Skeletal muscle tissue (tissue), 4 donors: ENCODE data around the gene SLC16A1. TPM values are rescaled to one million over a fixed set of nuclear protein-coding genes. Genes with fewer than 3 reads are reported as not detected.

Experiments
- H3K27ac ChIP-seq: one replicate; pipeline ENCODE4 v1.7.0; 2013; ENCODE audit warnings: mild to moderate bottlenecking, low read depth, low read length, inconsistent platforms
- H3K27me3 ChIP-seq, 3 donors: one replicate each; pipeline ENCODE4 v1.7.0; 2013; ENCODE audit warnings: low read length in 3 of 3; ENCODE audit not compliant: control insufficient read depth in 3 of 3, insufficient read depth in 3 of 3
- H3K36me3 ChIP-seq, 3 donors: one replicate each; pipeline ENCODE4 v1.7.0; 2013; ENCODE audit warnings: low read length in 3 of 3; ENCODE audit not compliant: control insufficient read depth in 3 of 3, insufficient read depth in 3 of 3
- H3K4me1 ChIP-seq, 3 donors: one replicate each; pipeline ENCODE4 v1.7.0; 2013; ENCODE audit warnings: low read length in 3 of 3, mild to moderate bottlenecking in 3 of 3; ENCODE audit not compliant: control insufficient read depth in 3 of 3, insufficient read depth in 3 of 3
- H3K4me3 ChIP-seq, 3 donors: one replicate each; pipeline ENCODE4 v1.7.0; 2013; ENCODE audit warnings: low read length in 3 of 3
- H3K9ac ChIP-seq, 3 donors: one replicate each; pipeline ENCODE4 v1.7.0; 2013; ENCODE audit warnings: low read length in 3 of 3, mild to moderate bottlenecking in 3 of 3, moderate library complexity in 2 of 3, low read depth in 1 of 3
- H3K9me3 ChIP-seq, 3 donors: one replicate each; pipeline ENCODE4 v1.7.0; 2013; ENCODE audit warnings: low read length in 3 of 3; ENCODE audit not compliant: control insufficient read depth in 3 of 3
- total RNA-seq: library from RNA; depleted of rRNA; stranded (reverse); fragments of >200 nt; gene quantifications from one replicate; pipeline ENCODE4 v1.2.3, GENCODE V29; 2014
- donor health status: Osteomylitis.

The SLC16A1 gene
- total RNA-seq, 1 donor from 2014 or later = 40.2 TPM

DNA sequence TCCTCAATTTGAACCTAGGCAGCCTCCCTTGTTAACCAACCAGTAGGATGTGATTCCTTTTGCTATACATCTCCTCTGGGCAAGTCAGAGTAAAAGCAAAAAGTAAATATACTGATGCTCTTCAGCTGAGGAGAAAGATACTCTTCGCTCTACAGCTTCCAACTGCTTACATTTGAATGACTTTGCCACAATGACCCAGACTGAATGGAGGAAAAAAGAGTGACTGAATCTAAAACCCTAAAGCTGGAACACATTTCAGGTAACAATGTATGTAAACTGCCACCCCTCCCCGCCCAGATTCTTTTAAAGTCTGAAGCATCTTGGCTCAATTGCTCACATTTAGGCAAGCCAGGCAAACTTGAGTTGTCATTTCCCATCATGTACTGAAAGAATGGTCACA, 46.1 kb downstream of the SLC16A1 start:
- Histone ChIP-seq H3K9ac (no peak overlapping the region), H3K4me3 (no peak overlapping the region), H3K27ac (no peak overlapping the region), H3K36me3 (peaks cover 0 to 8% (median 7%) of the 10 kb centered on the region in 3 donors), H3K9me3 (no peaks in the 10 kb centered on the region), H3K4me1 (peaks cover 0 to 4% (median 0%) of the 10 kb centered on the region in 3 donors), H3K27me3 (no peaks in the 10 kb centered on the region)

GRCh38 chr1:112906150-112906698, 49.8 kb downstream of the SLC16A1 start:
- Histone ChIP-seq H3K9me3 (no peaks in the 10 kb centered on the region), H3K27ac (no peak overlapping the region), H3K4me1 (peaks cover 0 to 4% (median 0%) of the 10 kb centered on the region in 3 donors), H3K27me3 (no peaks in the 10 kb centered on the region), H3K4me3 (no peak overlapping the region), H3K9ac (no peak overlapping the region), H3K36me3 (peaks cover 0 to 4% (median 0%) of the 10 kb centered on the region in 3 donors)

DNA sequence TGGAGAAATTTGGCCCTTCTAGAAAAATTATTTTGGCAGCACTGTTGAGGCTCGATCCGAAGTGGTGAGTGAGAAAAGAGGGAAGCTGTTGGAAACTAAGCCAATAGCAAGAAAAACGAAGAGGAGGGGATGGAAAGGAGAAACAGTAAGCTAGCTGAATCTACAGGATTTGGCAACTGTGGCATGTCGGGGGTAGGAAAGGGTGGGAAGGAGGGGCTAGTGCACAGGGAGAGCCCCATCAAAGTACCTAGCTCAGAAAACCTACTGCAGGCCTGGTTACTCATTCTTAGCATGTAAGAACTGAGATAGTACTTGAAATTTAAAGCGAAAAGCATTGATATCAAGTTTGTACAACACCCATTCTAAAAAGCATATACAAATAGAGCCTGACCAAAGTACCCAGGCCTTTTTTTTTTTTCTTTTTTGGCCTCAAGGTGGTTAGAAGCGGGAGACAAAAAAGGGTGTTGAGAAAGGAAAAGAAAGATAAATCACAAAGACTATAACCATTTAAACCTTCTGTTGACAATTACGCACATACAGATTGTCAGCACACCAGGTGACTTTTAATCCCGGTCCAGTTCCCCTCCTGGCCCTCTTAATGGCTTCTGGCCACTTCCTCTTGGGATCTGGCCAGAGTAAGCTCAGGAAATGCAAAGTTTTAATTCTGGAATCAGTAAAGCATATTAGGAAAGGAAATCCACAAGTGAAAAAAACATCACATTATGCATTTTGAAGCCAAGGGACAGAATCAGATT, 50.4 kb downstream of the SLC16A1 start:
- Histone ChIP-seq H3K36me3 (peaks cover 0 to 4% (median 0%) of the 10 kb centered on the region in 3 donors), H3K4me3 (no peak overlapping the region), H3K4me1 (peaks cover 0 to 4% (median 0%) of the 10 kb centered on the region in 3 donors), H3K9ac (no peak overlapping the region), H3K27ac (no peak overlapping the region), H3K9me3 (no peaks in the 10 kb centered on the region), H3K27me3 (no peaks in the 10 kb centered on the region)

- H3K4me1 ChIP-seq = peaks cover 0 to 4% (median 0%) of the 10 kb centered on the region in 3 donors
- no peak overlapping the region for H3K4me3 ChIP-seq
- H3K36me3 ChIP-seq = no peaks in the 10 kb centered on the region
- no peak overlapping the region for H3K27ac ChIP-seq
- H3K9me3 ChIP-seq = no peaks in the 10 kb centered on the region
- H3K27me3 ChIP-seq = no peaks in the 10 kb centered on the region
- no peak overlapping the region for H3K9ac ChIP-seq
Measured at GRCh38 chr1:112904831-112905261, 51.1 kb downstream of the SLC16A1 start.

DNA sequence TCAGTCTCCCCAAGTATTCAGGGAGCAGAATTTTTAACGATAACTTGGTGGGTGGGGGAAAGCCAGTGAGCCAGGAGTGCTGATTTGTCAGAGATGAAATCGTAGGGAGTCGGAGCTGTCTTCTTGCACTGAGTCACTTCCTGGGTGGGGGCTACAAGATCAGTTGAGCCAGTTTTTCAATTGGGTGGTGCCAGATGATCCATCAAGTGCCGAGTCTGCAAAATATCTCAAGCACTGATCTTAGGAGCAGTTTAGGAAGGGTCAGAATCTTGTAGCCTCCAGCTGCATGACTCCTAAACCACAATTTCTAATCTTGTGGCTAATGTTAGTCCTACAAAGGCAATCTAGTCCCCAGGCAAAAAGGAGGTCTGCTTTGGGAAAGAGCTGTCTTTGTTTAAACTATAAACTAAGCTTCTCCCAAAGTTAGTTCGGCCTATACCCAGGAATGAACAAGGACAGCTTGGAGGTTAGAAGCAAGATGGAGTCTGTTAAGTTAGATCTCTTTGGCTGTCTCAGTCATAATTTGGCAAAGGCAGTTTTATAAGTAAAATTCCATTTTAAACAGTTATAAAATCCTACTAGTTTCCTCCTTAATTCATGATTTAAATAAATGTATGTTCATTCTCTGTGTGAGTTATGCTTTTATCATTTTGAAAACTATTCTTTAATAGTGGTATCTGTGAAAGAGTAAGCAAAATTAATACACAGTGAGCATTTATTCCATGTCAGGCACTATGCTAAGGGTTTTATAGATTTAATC, 51.7 kb downstream of the SLC16A1 start:
- no peak overlapping the region for H3K9ac ChIP-seq
- no peaks in the 10 kb centered on the region for H3K9me3 ChIP-seq
- H3K27me3 ChIP-seq = no peaks in the 10 kb centered on the region
- H3K36me3 ChIP-seq = no peaks in the 10 kb centered on the region
- no peak overlapping the region for H3K4me3 ChIP-seq
- H3K4me1 ChIP-seq = peaks cover 0 to 4% (median 0%) of the 10 kb centered on the region in 3 donors
- H3K27ac ChIP-seq = no peak overlapping the region

GRCh38 chr1:112902221-112902620, 53.8 kb downstream of the SLC16A1 start:
- Histone ChIP-seq H3K27ac (no peak overlapping the region), H3K4me3 (no peak overlapping the region), H3K9me3 (no peaks in the 10 kb centered on the region)

DNA sequence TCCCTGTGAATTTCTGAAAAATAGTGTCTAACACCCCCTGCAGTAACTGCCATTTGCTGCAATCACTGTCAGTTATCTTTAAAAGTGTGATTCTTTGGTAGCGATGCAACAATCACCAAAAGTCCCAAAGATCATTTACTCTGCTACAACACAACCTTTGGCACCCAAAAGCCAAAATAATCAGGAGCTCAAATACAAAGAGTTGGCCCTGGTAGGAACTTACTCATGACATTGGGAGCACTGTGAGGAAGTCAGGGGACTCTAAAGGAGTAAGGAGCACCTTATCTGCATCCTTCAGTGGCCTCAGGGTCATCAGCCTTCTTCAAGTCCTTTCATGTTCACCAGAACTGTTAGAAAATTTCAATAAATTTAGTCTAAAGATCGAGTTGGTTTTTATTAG, 54.6 kb downstream of the SLC16A1 start:
- Histone ChIP-seq H3K4me3 (no peak overlapping the region), H3K36me3 (no peaks in the 10 kb centered on the region), H3K4me1 (peaks cover 0 to 4% (median 0%) of the 10 kb centered on the region in 3 donors), H3K9ac (no peak overlapping the region), H3K27ac (no peak overlapping the region), H3K9me3 (peaks cover 0 to under 1% (median 0%) of the 10 kb centered on the region in 3 donors), H3K27me3 (no peaks in the 10 kb centered on the region)

More at GRCh38 chr1:112902221-112902620, 53.8 kb downstream of the SLC16A1 start:
- Histone ChIP-seq H3K27me3 (no peaks in the 10 kb centered on the region), H3K36me3 (no peaks in the 10 kb centered on the region), H3K4me1 (peaks cover 0 to 4% (median 0%) of the 10 kb centered on the region in 3 donors), H3K9ac (no peak overlapping the region)

GRCh38 chr1:112896783-112897182, 59.2 kb downstream of the SLC16A1 start:
- no peaks in the 10 kb centered on the region for H3K4me1 ChIP-seq
- no peak overlapping the region for H3K27ac ChIP-seq
- H3K36me3 ChIP-seq = no peaks in the 10 kb centered on the region
- H3K4me3 ChIP-seq = no peak overlapping the region
- peaks cover 0 to 3% (median 0%) of the 10 kb centered on the region in 3 donors for H3K9me3 ChIP-seq
- no peaks in the 10 kb centered on the region for H3K27me3 ChIP-seq
- H3K9ac ChIP-seq = no peak overlapping the region

DNA sequence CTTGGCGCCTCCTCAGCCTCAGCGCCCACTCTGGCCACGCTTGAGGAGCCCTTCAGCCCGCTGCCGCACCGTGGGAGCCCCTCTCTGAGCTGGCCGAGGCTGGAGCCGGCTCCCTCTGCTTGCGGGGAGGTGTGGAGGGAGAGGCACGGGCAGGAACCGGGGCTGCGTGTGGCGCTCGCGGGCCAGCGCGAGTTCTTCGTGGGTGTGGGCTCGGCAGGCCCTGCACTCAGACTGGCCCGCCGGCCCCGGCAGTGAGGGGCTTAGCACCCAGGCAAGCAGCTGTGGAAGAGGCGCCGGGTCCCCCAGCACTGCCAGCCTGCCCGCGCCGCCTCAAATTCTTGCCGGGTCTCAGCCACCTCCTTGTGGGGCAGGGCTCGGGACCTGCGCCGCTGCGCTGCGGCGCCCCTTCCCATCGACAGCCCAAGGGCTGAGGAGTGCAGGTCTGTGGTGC, 61.4 kb downstream of the SLC16A1 start:
- Histone ChIP-seq H3K27me3 (no peaks in the 10 kb centered on the region), H3K4me1 (no peaks in the 10 kb centered on the region), H3K27ac (no peak overlapping the region), H3K36me3 (no peaks in the 10 kb centered on the region), H3K4me3 (no peak overlapping the region), H3K9ac (no peak overlapping the region), H3K9me3 (peaks cover 0 to 3% (median 0%) of the 10 kb centered on the region in 3 donors)

DNA sequence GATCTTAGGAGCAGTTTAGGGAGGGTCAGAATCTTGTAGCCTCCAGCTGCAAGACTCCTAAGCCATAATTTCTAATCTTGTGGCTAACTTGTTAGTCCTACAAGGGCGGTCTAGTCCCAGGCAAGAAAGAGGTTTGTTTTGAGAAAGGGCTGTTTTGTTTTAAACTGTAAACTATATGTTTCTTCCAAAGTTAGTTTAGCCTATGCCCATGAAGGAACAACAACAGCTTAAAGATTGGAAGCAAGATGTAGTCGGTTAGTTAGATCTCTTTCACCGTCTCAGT, 62.0 kb downstream of the SLC16A1 start:
- no peaks in the 10 kb centered on the region for H3K27me3 ChIP-seq
- H3K4me1 ChIP-seq = no peaks in the 10 kb centered on the region
- H3K9ac ChIP-seq = no peak overlapping the region
- no peaks in the 10 kb centered on the region for H3K36me3 ChIP-seq
- H3K9me3 ChIP-seq = peaks cover 0 to 3% (median 0%) of the 10 kb centered on the region in 3 donors
- H3K27ac ChIP-seq = no peak overlapping the region
- H3K4me3 ChIP-seq = no peak overlapping the region
